HG02885 (cell line): Measurements from ENCODE around the gene RFX4.

Experiments
- ATAC-seq: cut with Tn5 transposase; IDR thresholded peaks from one replicate; pipeline ENCODE4 v1.9.1; 2021; ENCODE audit warnings: mild to moderate bottlenecking; ENCODE audit not compliant: unreplicated experiment, poor library complexity

RFX4 gene

GRCh38 chr12:106757623-106758348 lies 175.0 kb downstream of the RFX4 start:
- no peak for ATAC-seq

GRCh38 chr12:106758349-106759110 lies 175.7 kb downstream of the RFX4 start:
- no peak for ATAC-seq

- peak; percentile 20 for ATAC-seq
Observed at GRCh38 chr12:106759526-106760183, 176.9 kb downstream of the RFX4 start.

GRCh38 chr12:106760184-106760531 lies 177.4 kb downstream of the RFX4 start:
- peak; percentile 98 for ATAC-seq

GRCh38 chr12:106764220-106764619 lies 181.4 kb downstream of the RFX4 start:
- no peak for ATAC-seq

GRCh38 chr12:106764738-106765137 lies 181.9 kb downstream of the RFX4 start:
- ATAC-seq, result no peak

- ATAC-seq, result no peak
Observed at GRCh38 chr12:106766393-106766826, 183.6 kb downstream of the RFX4 start.

- ATAC-seq, result no peak
Observed at GRCh38 chr12:106767206-106767605, 184.4 kb downstream of the RFX4 start.

- ATAC-seq, result no peak
Observed at GRCh38 chr12:106767954-106768822, 185.4 kb downstream of the RFX4 start.

GRCh38 chr12:106769078-106769477 lies 186.3 kb downstream of the RFX4 start:
- ATAC-seq, result no peak

GRCh38 chr12:106769546-106769945 lies 186.7 kb downstream of the RFX4 start:
- ATAC-seq, result no peak

- ATAC-seq, result no peak
Observed at GRCh38 chr12:106771425-106771824, 188.6 kb downstream of the RFX4 start.

GRCh38 chr12:106773286-106774004 lies 190.6 kb downstream of the RFX4 start:
- no peak for ATAC-seq

GRCh38 chr12:106774005-106774807 lies 191.4 kb downstream of the RFX4 start, which contains the start of gene RIC8B:
Gene RIC8B (plus strand): TSS chr12:106774682. CDS start chr12:106774746, 64 bp downstream.
- ATAC-seq, result peak; percentile 89

- peak; percentile 19 for ATAC-seq
Observed at GRCh38 chr12:106774808-106775524, 192.2 kb downstream of the RFX4 start.

GRCh38 chr12:106776897-106777296 lies 194.1 kb downstream of the RFX4 start:
- no peak for ATAC-seq

GRCh38 chr12:106780010-106780631 lies 197.3 kb downstream of the RFX4 start:
- no peak for ATAC-seq

- no peak for ATAC-seq
Observed at GRCh38 chr12:106782619-106783018, 199.8 kb downstream of the RFX4 start.
